ENCODE measurements around the gene PAPPA2.

GRCh38 chr1:176436251-176436650 is 26.7 kb upstream of the PAPPA2 start:
- TF ChIP-seq CTCF (conservative IDR thresholded peaks at IDR 0.05) (no peak), EZH2 (IDR thresholded peaks at IDR 0.05; ENCODE audit: low read depth) (no peak)

All from PC-9 (cell line).